A673 (cell line): ENCODE measurements around the gene NTSR2. TPM values are rescaled to one million over a fixed set of nuclear protein-coding genes. Genes with fewer than 3 reads are reported as not detected.

Experiments
- BruUV-seq: library from RNA; stranded (reverse); fragments of 400-500 nt; replicated peaks from 2 replicates; lab custom pipeline; 2021; lab: Mats Ljungman, UMichigan
- CTCF ChIA-PET: fragments of 300-600 bp; sonication (Branson Sonifier 250); formaldehyde crosslinking; loops from one replicate; lab custom pipeline; 2022; ENCODE audit warnings: antibody characterized with exemption; lab: Charles Lee
- POLR2A ChIA-PET: fragments of 300-600 bp; sonication (Branson Sonifier 250); formaldehyde crosslinking; loops from one replicate; lab custom pipeline; 2022; ENCODE audit warnings: antibody characterized with exemption; ENCODE audit not compliant: low non-redundant PET; lab: Charles Lee
- DNase-seq: peaks from one replicate; pipeline ENCODE4 v3.0.0-alpha.2; 2015; ENCODE audit warnings: low spot score
- H3K27ac ChIP-seq: fragments of 200-600 bp; sonication (generic); 2 replicates; pipeline ENCODE4 v1.5.1; 2016; ENCODE audit warnings: mixed run types, low read depth, mild to moderate bottlenecking, mixed read lengths, antibody characterized with exemption, low read length; ENCODE audit not compliant: poor library complexity, severe bottlenecking
- H3K27me3 ChIP-seq: fragments of 200-600 bp; sonication (generic); replicated peaks from 2 replicates; pipeline ENCODE4 v1.6.1; 2017; ENCODE audit warnings: mixed run types, low read depth, mild to moderate bottlenecking, mixed read lengths, antibody characterized with exemption, low read length; ENCODE audit not compliant: insufficient read depth, poor library complexity
- H3K36me3 ChIP-seq: fragments of 200-600 bp; sonication (generic); 2 replicates; pipeline ENCODE4 v1.6.1; 2016; ENCODE audit warnings: mixed run types, mild to moderate bottlenecking, mixed read lengths, antibody characterized with exemption, low read length; ENCODE audit not compliant: insufficient read depth, poor library complexity, severe bottlenecking
- H3K4me1 ChIP-seq: fragments of 200-600 bp; sonication (generic); 2 replicates; pipeline ENCODE4 v1.6.1; 2017; ENCODE audit warnings: mixed run types, mild to moderate bottlenecking, mixed read lengths, antibody characterized with exemption, low read length; ENCODE audit not compliant: insufficient read depth, poor library complexity, severe bottlenecking
- H3K4me3 ChIP-seq: fragments of 200-600 bp; sonication (generic); 2 replicates; pipeline ENCODE4 v1.5.1; 2016; ENCODE audit warnings: low read depth, mixed run types, mild to moderate bottlenecking, mixed read lengths, low read length; ENCODE audit not compliant: poor library complexity, severe bottlenecking
- H3K9me3 ChIP-seq: fragments of 200-600 bp; sonication (generic); 2 replicates; pipeline ENCODE4 v1.6.1; 2016; ENCODE audit warnings: mixed run types, low read depth, mild to moderate bottlenecking, mixed read lengths, antibody characterized with exemption, low read length; ENCODE audit not compliant: poor library complexity, severe bottlenecking
- EZH2 ChIP-seq: fragments of 200-600 bp; sonication (generic); IDR thresholded peaks from 2 replicates; pipeline ENCODE4 v1.6.1; 2017; ENCODE audit warnings: borderline replicate concordance, low read depth, mild to moderate bottlenecking, mixed read lengths, antibody characterized with exemption, low read length; ENCODE audit not compliant: poor library complexity, severe bottlenecking
- intact Hi-C: fragments of 100-400 bp; cut with micrococcal nuclease; formaldehyde crosslinking; loops from one replicate; pipeline ENCODE4 v1.10.0; 2022; ENCODE audit not compliant: unreplicated experiment
- total RNA-seq: library from RNA; stranded (reverse); gene quantifications from 2 replicates; pipeline ENCODE4 v1.2.3, GENCODE V29; 2021
- TF ChIP-seq, protein P1 (sequence below): fragments of 300-800, 200-600 bp; sonication (generic); conservative IDR thresholded peaks from 2 replicates; pipeline ENCODE4 v1.5.1; 2017; ENCODE audit warnings: low read depth, mild to moderate bottlenecking, antibody characterized with exemption, low read length, moderate library complexity, mixed read lengths

Gene NTSR2
- total RNA-seq, 1 experiment from 2014 or later, result not detected

DNA sequence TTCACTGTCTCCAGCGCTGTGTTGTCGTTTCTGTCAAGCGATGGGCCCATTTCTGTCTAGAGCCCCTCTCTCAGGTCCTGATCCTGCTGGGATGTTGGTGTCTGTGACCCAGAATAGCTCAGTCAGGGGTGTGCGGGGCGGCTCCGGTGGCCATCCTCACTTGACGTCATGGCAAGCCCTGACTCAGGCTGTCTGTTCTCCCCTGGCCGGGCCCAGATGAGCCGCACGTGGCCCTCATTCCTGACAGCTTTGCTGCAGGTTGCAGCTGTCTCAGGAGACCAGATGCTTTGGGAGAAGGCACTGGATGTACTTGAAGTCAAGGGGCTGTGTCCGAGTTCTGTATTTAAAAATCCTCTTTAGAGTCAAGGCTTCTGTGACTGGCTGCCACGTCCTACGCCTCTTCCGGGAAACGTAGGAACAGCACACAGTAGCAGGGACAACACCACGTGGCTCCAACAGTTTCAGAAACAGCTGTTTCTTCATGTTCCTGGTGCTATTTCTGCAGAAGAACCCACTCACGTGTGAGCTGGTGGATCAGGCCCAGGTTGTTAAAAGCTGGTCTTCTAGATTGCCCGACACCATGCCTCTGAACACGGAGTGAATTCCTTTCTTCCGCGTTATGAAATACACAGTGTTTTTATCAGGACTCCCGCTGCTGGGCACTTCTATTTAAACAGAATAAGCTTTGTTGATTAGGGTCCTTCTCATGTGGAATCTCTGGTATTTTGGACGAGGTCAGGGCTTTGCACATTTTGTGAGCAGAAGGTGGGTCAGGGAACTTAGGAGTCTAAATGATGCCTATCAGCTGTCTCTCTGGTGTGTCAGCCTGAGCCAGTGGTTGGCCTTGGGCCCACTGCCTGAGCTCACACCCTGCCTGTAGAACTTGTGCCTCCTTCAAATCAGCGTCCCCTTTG lies 28.3 kb upstream of the NTSR2 start:
- no peak overlapping the region for H3K27ac ChIP-seq
- POLR2A ChIA-PET, result interaction anchor here (0.6 kb wide), 1 partner anchor 13 kb away, joined by 4 read pairs; no protein-coding TSS in a partner anchor

DNA sequence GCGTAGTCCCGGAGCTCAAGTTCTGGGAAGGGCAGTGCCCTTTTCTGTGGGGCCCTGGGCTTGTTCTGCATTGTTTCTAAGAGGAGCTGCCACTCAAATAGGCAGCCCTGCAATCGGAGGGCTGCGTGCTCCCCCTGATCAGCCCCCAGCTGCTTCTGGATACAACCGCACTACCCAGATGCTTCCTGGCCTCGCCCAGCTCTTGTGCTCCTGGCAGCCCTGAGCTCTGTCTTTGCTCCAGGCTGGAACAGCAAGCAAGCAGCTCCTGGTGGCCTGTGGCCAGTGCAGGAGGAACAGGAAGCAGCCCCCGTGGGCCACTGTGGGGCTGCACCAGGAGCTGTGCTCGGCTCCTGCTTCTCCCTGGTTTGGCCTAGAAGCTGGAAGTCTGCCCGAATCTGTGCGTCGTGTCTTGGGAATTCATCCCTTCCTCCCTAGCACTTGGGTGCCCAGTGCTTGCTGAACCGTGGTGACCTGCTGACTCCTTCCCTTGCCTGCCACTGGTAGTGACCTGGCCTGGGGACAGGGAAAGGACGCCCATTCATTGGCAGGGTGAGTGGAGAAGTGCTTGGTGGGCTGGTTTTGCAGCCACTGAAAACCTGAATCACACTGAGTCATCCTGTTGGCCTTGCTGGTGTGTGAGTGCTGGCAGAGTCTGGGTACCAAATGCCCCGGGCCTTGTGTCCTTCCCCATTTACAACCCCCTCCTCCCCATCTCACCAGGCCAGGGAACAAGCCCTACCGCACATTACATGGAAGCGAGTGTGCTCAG lies 27.3 kb upstream of the NTSR2 start:
- Histone ChIP-seq H3K27me3 (no peaks in the 10 kb centered on the region), H3K27ac (no peak overlapping the region), H3K36me3 (no peaks in the 10 kb centered on the region), H3K9me3 (no peaks in the 10 kb centered on the region), H3K4me1 (no peaks in the 10 kb centered on the region), H3K4me3 (no peak overlapping the region)
- POLR2A ChIA-PET, result interaction anchor here (0.6 kb wide), 1 partner anchor 12 kb away, joined by 4 read pairs; no protein-coding TSS in a partner anchor
- BruUV-seq, result no TSS peak
- intact Hi-C loops, result no loop called here
- no peak for DNase-seq
- no peak for TF ChIP-seq EZH2
- TF ChIP-seq, protein P1, sequence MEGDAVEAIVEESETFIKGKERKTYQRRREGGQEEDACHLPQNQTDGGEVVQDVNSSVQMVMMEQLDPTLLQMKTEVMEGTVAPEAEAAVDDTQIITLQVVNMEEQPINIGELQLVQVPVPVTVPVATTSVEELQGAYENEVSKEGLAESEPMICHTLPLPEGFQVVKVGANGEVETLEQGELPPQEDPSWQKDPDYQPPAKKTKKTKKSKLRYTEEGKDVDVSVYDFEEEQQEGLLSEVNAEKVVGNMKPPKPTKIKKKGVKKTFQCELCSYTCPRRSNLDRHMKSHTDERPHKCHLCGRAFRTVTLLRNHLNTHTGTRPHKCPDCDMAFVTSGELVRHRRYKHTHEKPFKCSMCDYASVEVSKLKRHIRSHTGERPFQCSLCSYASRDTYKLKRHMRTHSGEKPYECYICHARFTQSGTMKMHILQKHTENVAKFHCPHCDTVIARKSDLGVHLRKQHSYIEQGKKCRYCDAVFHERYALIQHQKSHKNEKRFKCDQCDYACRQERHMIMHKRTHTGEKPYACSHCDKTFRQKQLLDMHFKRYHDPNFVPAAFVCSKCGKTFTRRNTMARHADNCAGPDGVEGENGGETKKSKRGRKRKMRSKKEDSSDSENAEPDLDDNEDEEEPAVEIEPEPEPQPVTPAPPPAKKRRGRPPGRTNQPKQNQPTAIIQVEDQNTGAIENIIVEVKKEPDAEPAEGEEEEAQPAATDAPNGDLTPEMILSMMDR, result no peak
- CTCF ChIA-PET, result no interaction called here

More for the DNA sequence above, 28.3 kb upstream of the NTSR2 start:
- CTCF ChIA-PET, result interaction anchor here (0.9 kb wide), 1 partner anchor 9 kb away, joined by 4 read pairs; no protein-coding TSS in a partner anchor
- H3K27me3 ChIP-seq, result no peaks in the 10 kb centered on the region
- TF ChIP-seq, protein P1, result no peak
- no peaks in the 10 kb centered on the region for H3K9me3 ChIP-seq
- BruUV-seq, result no TSS peak
- intact Hi-C loops, result no loop called here
- no peak overlapping the region for H3K4me3 ChIP-seq
- DNase-seq, result no peak
- H3K36me3 ChIP-seq, result no peaks in the 10 kb centered on the region
- H3K4me1 ChIP-seq, result no peaks in the 10 kb centered on the region

DNA sequence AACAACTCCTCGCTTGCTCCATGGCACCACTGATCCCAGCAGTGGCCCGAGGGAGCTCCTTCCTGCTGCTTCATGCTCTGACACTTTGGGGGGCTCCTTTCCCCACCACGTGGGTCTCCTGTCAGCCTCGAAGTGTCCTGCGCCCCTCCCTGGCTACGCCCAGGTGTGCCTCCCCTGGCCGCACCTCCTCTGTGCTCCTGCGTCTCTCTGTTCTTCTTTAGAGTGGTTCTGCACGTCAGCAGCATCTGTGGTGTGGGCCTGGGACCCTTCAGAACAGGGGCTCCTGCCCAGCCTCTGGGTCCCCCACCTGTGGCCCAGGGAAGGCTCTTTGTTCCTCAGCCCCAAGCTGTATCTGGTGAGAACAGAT lies 26.7 kb upstream of the NTSR2 start:
- Histone ChIP-seq H3K27me3 (no peaks in the 10 kb centered on the region), H3K9me3 (no peaks in the 10 kb centered on the region), H3K4me1 (no peaks in the 10 kb centered on the region), H3K36me3 (no peaks in the 10 kb centered on the region), H3K4me3 (no peak overlapping the region), H3K27ac (no peak overlapping the region)
- no TSS peak for BruUV-seq
- ChIA-PET CTCF (no interaction called here), POLR2A (no interaction called here)
- intact Hi-C loops, result no loop called here
- DNase-seq, result no peak
- TF ChIP-seq, protein P1, result no peak
- no peak for TF ChIP-seq EZH2
